T-helper 1 cell (primary cell): ENCODE measurements around the gene TCAP.

Experiments used
- DNase-seq, 5 donors: peaks; one replicate each; pipeline ENCODE4 v3.0.0-alpha.2; 2012 to 2020

Gene TCAP

GRCh38 chr17:39629494-39629880 is 35.7 kb upstream of the TCAP start:
- no peak for DNase-seq

- DNase-seq: no peak
Measured at GRCh38 chr17:39629898-39630297, 35.3 kb upstream of the TCAP start.

GRCh38 chr17:39631403-39631802 is 33.7 kb upstream of the TCAP start:
- DNase-seq: no peak

- DNase-seq: no peak
Measured at GRCh38 chr17:39632153-39632941, 32.8 kb upstream of the TCAP start.

- DNase-seq: no peak
Measured at GRCh38 chr17:39633570-39634183, 31.5 kb upstream of the TCAP start.

- peak in 1 of 5 donors; percentile 37 for DNase-seq
Measured at GRCh38 chr17:39634384-39634871, 30.7 kb upstream of the TCAP start.

GRCh38 chr17:39635614-39636176 is 29.5 kb upstream of the TCAP start:
- DNase-seq: no peak

GRCh38 chr17:39636587-39636926 is 28.6 kb upstream of the TCAP start:
- DNase-seq: no peak

- DNase-seq: peak; percentile 85 to 93 (median 87)
Measured at GRCh38 chr17:39636927-39637736, 28.0 kb upstream of the TCAP start, which contains the start of gene STARD3. STARD3 (plus strand) TSS chr17:39637144; CDS start chr17:39653532, 16,388 bp downstream.

- DNase-seq: no peak
Measured at GRCh38 chr17:39638317-39638716, 26.8 kb upstream of the TCAP start.

GRCh38 chr17:39639043-39639442 is 26.1 kb upstream of the TCAP start:
- no peak for DNase-seq

GRCh38 chr17:39639566-39640458 is 25.3 kb upstream of the TCAP start:
- no peak for DNase-seq

- no peak for DNase-seq
Measured at GRCh38 chr17:39640591-39641031, 24.5 kb upstream of the TCAP start.

- no peak for DNase-seq
Measured at GRCh38 chr17:39641097-39641496, 24.1 kb upstream of the TCAP start.

GRCh38 chr17:39641883-39642282 is 23.3 kb upstream of the TCAP start:
- no peak for DNase-seq

- no peak for DNase-seq
Measured at GRCh38 chr17:39642291-39643074, 22.7 kb upstream of the TCAP start.

GRCh38 chr17:39643271-39643670 is 21.9 kb upstream of the TCAP start:
- no peak for DNase-seq

- DNase-seq: no peak
Measured at GRCh38 chr17:39647256-39647655, 17.9 kb upstream of the TCAP start.

GRCh38 chr17:39648616-39649366 is 16.4 kb upstream of the TCAP start:
- no peak for DNase-seq

GRCh38 chr17:39650121-39650579 is 15.0 kb upstream of the TCAP start:
- no peak for DNase-seq
